PC-3 (cell line): ENCODE results near the gene ADK. TPM values are rescaled to one million over a fixed set of nuclear protein-coding genes. Genes with fewer than 3 reads are reported as not detected.

Experiments used
- ATAC-seq: fragments of 200-7000 bp; cut with Tn5 transposase; 2 replicates; pipeline ENCODE4 v1.9.1; 2020; ENCODE audit warnings: mild to moderate bottlenecking, moderate library complexity
- BruUV-seq: library from RNA; stranded (reverse); fragments of 400-500 nt; replicated peaks from 2 replicates; lab custom pipeline; 2021; lab: Mats Ljungman, UMichigan
- CTCF ChIA-PET: fragments of 300-600 bp; sonication (Branson Sonifier 250); formaldehyde crosslinking; loops from one replicate; lab custom pipeline; 2022; ENCODE audit warnings: antibody characterized with exemption; lab: Charles Lee
- POLR2A ChIA-PET: fragments of 300-600 bp; sonication (Branson Sonifier 250); formaldehyde crosslinking; loops from one replicate; lab custom pipeline; 2022; ENCODE audit warnings: antibody characterized with exemption; ENCODE audit not compliant: unreplicated experiment; lab: Charles Lee
- DNase-seq: peaks from one replicate; pipeline ENCODE4 v3.0.0-alpha.2; 2015
- H2AFZ ChIP-seq: fragments of 300-600 bp; sonication (generic); 2 replicates; pipeline ENCODE4 v1.6.0; 2016; ENCODE audit warnings: antibody characterized with exemption, low read length
- H3F3A ChIP-seq: fragments of 300-600 bp; sonication (generic); one replicate; pipeline ENCODE4 v1.6.0; 2017; ENCODE audit warnings: antibody characterized with exemption, low read length, control low read depth, mild to moderate bottlenecking; ENCODE audit not compliant: unreplicated experiment
- H3K27ac ChIP-seq: fragments of 300-600 bp; sonication (generic); 2 replicates; pipeline ENCODE4 v1.5.1; 2016; ENCODE audit warnings: mild to moderate bottlenecking, low read length
- H3K27me3 ChIP-seq: fragments of 300-600 bp; sonication (generic); 2 replicates; pipeline ENCODE4 v1.6.1; 2016; ENCODE audit warnings: low read length, mixed read lengths
- H3K36me3 ChIP-seq: fragments of 300-600 bp; sonication (generic); 2 replicates; pipeline ENCODE4 v1.6.1; 2016; ENCODE audit warnings: low read depth, mixed run types, low read length, mixed read lengths
- H3K4me1 ChIP-seq: fragments of 300-600 bp; sonication (generic); 2 replicates; pipeline ENCODE4 v1.5.1; 2016; ENCODE audit warnings: low read length; ENCODE audit not compliant: insufficient read depth
- H3K4me2 ChIP-seq: fragments of 300-600 bp; sonication (generic); 2 replicates; pipeline ENCODE4 v1.6.0; 2016; ENCODE audit warnings: low read length
- H3K4me3 ChIP-seq: fragments of 300-600 bp; sonication (generic); 2 replicates; pipeline ENCODE4 v1.5.1; 2016; ENCODE audit warnings: mild to moderate bottlenecking, low read length, mixed read lengths
- H3K79me2 ChIP-seq: fragments of 300-600 bp; sonication (generic); 2 replicates; pipeline ENCODE4 v1.6.1; 2017; ENCODE audit warnings: low read length, mixed read lengths
- H3K9ac ChIP-seq: fragments of 300-600 bp; sonication (generic); 2 replicates; pipeline ENCODE4 v1.6.0; 2016; ENCODE audit warnings: mild to moderate bottlenecking, low read length
- H3K9me2 ChIP-seq: fragments of 300-600 bp; sonication (generic); replicated peaks from 2 replicates; pipeline ENCODE4 v1.6.1; 2016; ENCODE audit warnings: mixed run types, low read length, mixed read lengths
- H3K9me3 ChIP-seq: fragments of 300-600 bp; sonication (generic); 2 replicates; pipeline ENCODE4 v1.6.1; 2016; ENCODE audit warnings: low read length, mixed read lengths
- H4K20me1 ChIP-seq: fragments of 300-600 bp; sonication (generic); 2 replicates; pipeline ENCODE4 v1.6.1; 2016; ENCODE audit warnings: low read length, mixed read lengths
- EZH2 ChIP-seq: fragments of 300-600 bp; sonication (generic); IDR thresholded peaks from one replicate; pipeline ENCODE4 v1.6.1; 2017; ENCODE audit warnings: antibody characterized with exemption, mild to moderate bottlenecking, low read length; ENCODE audit not compliant: unreplicated experiment
- EZH2phosphoT487 ChIP-seq: fragments of 300-600 bp; sonication (generic); IDR thresholded peaks from 2 replicates; pipeline ENCODE4 v1.6.1; 2018; ENCODE audit warnings: mild to moderate bottlenecking, antibody characterized with exemption, low read length, borderline replicate concordance
- intact Hi-C: fragments of 100-400 bp; cut with micrococcal nuclease; formaldehyde crosslinking; loops from 2 replicates; pipeline ENCODE4 v1.9.0; 2023
- total RNA-seq: library from RNA; depleted of rRNA; stranded (reverse); fragments of >200 nt; gene quantifications from 2 replicates; pipeline ENCODE4 v1.2.3, GENCODE V29; 2014
- TF ChIP-seq, protein P1 (sequence below): fragments of 300-600 bp; sonication (generic); conservative IDR thresholded peaks from 2 replicates; pipeline ENCODE4 v1.5.1; 2017; ENCODE audit warnings: antibody characterized with exemption, low read depth, mild to moderate bottlenecking, low read length

ADK gene
- total RNA-seq, 1 experiment from 2014 or later: 256 TPM

GRCh38 chr10:74160013-74160412 is 9.0 kb downstream of the ADK start:
- POLR2A ChIA-PET: no interaction called here
- intact Hi-C loops: no loop called here

DNA sequence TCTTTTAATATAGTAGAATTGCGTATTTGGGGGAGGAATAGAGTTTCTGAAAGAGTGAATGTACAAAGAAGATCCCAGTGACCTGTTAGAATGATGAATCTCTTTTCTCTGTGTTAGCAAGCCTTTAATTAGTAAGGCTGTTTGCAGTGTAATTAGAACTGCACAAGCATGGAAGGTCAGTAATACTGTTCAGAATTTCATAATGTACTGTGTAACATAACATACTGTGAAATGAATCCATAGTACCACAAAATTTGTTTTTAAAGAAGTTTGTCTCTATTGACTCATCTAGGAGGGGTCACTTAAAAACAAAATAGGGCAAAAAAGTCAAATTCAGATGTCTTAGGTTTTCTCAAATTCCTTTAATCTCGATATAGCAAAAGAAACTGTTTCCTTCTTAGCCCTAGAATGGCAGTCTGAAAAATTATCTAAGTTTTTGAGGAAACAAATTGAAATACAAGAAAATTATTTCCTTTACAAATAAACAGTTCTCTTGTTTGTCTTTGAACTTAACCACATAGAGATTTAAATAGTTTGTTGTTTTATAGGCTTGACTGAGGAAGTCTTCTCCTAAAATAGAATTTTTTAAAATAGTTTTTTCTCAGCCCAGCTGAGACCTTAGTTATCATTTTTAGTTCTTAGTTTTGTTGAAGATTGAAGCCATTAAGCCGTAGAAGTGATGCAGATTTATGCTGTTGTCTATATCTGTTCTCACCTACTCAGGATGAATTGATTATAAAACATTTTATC is 12.5 kb downstream of the ADK start:
- H2AFZ ChIP-seq: no peak overlapping the region
- ATAC-seq (peak; percentile 51), DNase-seq (no peak)
- no TSS peak for BruUV-seq
- H3K9me2 ChIP-seq: no peaks in the 10 kb centered on the region
- H3K4me2 ChIP-seq: no peak overlapping the region
- H3K9ac ChIP-seq: no peak overlapping the region
- peaks cover 15% of the 10 kb centered on the region for H3K4me1 ChIP-seq
- H3K27me3 ChIP-seq: no peaks in the 10 kb centered on the region
- TF ChIP-seq EZH2phosphoT487 (no peak), EZH2 (no peak)
- TF ChIP-seq, protein P1, sequence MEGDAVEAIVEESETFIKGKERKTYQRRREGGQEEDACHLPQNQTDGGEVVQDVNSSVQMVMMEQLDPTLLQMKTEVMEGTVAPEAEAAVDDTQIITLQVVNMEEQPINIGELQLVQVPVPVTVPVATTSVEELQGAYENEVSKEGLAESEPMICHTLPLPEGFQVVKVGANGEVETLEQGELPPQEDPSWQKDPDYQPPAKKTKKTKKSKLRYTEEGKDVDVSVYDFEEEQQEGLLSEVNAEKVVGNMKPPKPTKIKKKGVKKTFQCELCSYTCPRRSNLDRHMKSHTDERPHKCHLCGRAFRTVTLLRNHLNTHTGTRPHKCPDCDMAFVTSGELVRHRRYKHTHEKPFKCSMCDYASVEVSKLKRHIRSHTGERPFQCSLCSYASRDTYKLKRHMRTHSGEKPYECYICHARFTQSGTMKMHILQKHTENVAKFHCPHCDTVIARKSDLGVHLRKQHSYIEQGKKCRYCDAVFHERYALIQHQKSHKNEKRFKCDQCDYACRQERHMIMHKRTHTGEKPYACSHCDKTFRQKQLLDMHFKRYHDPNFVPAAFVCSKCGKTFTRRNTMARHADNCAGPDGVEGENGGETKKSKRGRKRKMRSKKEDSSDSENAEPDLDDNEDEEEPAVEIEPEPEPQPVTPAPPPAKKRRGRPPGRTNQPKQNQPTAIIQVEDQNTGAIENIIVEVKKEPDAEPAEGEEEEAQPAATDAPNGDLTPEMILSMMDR: no peak
- no peak overlapping the region for H3K4me3 ChIP-seq
- no peaks in the 10 kb centered on the region for H3F3A ChIP-seq
- ChIA-PET CTCF (no interaction called here), POLR2A (interaction anchor here (0.6 to 1.1 kb wide), 2 partner anchors 13 to 661 kb away, joined by 3 to 4 read pairs; no protein-coding TSS in a partner anchor)
- no peaks in the 10 kb centered on the region for H4K20me1 ChIP-seq
- intact Hi-C loops: no loop called here
- peaks cover 65% of the 10 kb centered on the region for H3K79me2 ChIP-seq
- no peak overlapping the region for H3K27ac ChIP-seq
- H3K36me3 ChIP-seq: no peaks in the 10 kb centered on the region
- no peaks in the 10 kb centered on the region for H3K9me3 ChIP-seq

More at GRCh38 chr10:74160013-74160412, 9.0 kb downstream of the ADK start:
- no peaks in the 10 kb centered on the region for H3K36me3 ChIP-seq
- CTCF ChIA-PET: no interaction called here
- no peak for ATAC-seq
- TF ChIP-seq, protein P1: no peak
- TF ChIP-seq EZH2 (no peak), EZH2phosphoT487 (no peak)
- H4K20me1 ChIP-seq: 0 out of 2 replicates have a peak, but pooled peaks cover 4% of the 10 kb centered on the region
- peaks cover 8% of the 10 kb centered on the region; the same call in 1 of the 2 replicates for H3K4me1 ChIP-seq
- no peak overlapping the region for H2AFZ ChIP-seq
- DNase-seq: no peak
- no peaks in the 10 kb centered on the region for H3K9me2 ChIP-seq
- H3K79me2 ChIP-seq: peaks cover 72% of the 10 kb centered on the region
- H3K27ac ChIP-seq: no peak overlapping the region
- no peak overlapping the region for H3K9ac ChIP-seq
- H3K9me3 ChIP-seq: no peaks in the 10 kb centered on the region
- no peak overlapping the region for H3K4me2 ChIP-seq
- no TSS peak for BruUV-seq
- no peaks in the 10 kb centered on the region for H3F3A ChIP-seq
- no peak overlapping the region for H3K4me3 ChIP-seq
- H3K27me3 ChIP-seq: no peaks in the 10 kb centered on the region
